PC-3 (cell line): ENCODE data around the gene DNAAF5. TPM values are rescaled to one million over a fixed set of nuclear protein-coding genes. Genes with fewer than 3 reads are reported as not detected.

ENCODE experiments used
- ATAC-seq: fragments of 200-7000 bp; cut with Tn5 transposase; 2 replicates; pipeline ENCODE4 v1.9.1; 2020; ENCODE audit warnings: mild to moderate bottlenecking, moderate library complexity
- BruUV-seq: library from RNA; stranded (reverse); fragments of 400-500 nt; replicated peaks from 2 replicates; lab custom pipeline; 2021; lab: Mats Ljungman, UMichigan
- CTCF ChIA-PET: fragments of 300-600 bp; sonication (Branson Sonifier 250); formaldehyde crosslinking; loops from one replicate; lab custom pipeline; 2022; ENCODE audit warnings: antibody characterized with exemption; lab: Charles Lee
- POLR2A ChIA-PET: fragments of 300-600 bp; sonication (Branson Sonifier 250); formaldehyde crosslinking; loops from one replicate; lab custom pipeline; 2022; ENCODE audit warnings: antibody characterized with exemption; ENCODE audit not compliant: unreplicated experiment; lab: Charles Lee
- DNase-seq: peaks from one replicate; pipeline ENCODE4 v3.0.0-alpha.2; 2015
- H2AFZ ChIP-seq: fragments of 300-600 bp; sonication (generic); 2 replicates; pipeline ENCODE4 v1.6.0; 2016; ENCODE audit warnings: antibody characterized with exemption, low read length
- H3F3A ChIP-seq: fragments of 300-600 bp; sonication (generic); one replicate; pipeline ENCODE4 v1.6.0; 2017; ENCODE audit warnings: antibody characterized with exemption, low read length, control low read depth, mild to moderate bottlenecking; ENCODE audit not compliant: unreplicated experiment
- H3K27ac ChIP-seq: fragments of 300-600 bp; sonication (generic); 2 replicates; pipeline ENCODE4 v1.5.1; 2016; ENCODE audit warnings: mild to moderate bottlenecking, low read length
- H3K27me3 ChIP-seq: fragments of 300-600 bp; sonication (generic); 2 replicates; pipeline ENCODE4 v1.6.1; 2016; ENCODE audit warnings: low read length, mixed read lengths
- H3K36me3 ChIP-seq: fragments of 300-600 bp; sonication (generic); 2 replicates; pipeline ENCODE4 v1.6.1; 2016; ENCODE audit warnings: low read depth, mixed run types, low read length, mixed read lengths
- H3K4me1 ChIP-seq: fragments of 300-600 bp; sonication (generic); 2 replicates; pipeline ENCODE4 v1.5.1; 2016; ENCODE audit warnings: low read length; ENCODE audit not compliant: insufficient read depth
- H3K4me2 ChIP-seq: fragments of 300-600 bp; sonication (generic); 2 replicates; pipeline ENCODE4 v1.6.0; 2016; ENCODE audit warnings: low read length
- H3K4me3 ChIP-seq: fragments of 300-600 bp; sonication (generic); 2 replicates; pipeline ENCODE4 v1.5.1; 2016; ENCODE audit warnings: mild to moderate bottlenecking, low read length, mixed read lengths
- H3K79me2 ChIP-seq: fragments of 300-600 bp; sonication (generic); 2 replicates; pipeline ENCODE4 v1.6.1; 2017; ENCODE audit warnings: low read length, mixed read lengths
- H3K9ac ChIP-seq: fragments of 300-600 bp; sonication (generic); 2 replicates; pipeline ENCODE4 v1.6.0; 2016; ENCODE audit warnings: mild to moderate bottlenecking, low read length
- H3K9me2 ChIP-seq: fragments of 300-600 bp; sonication (generic); replicated peaks from 2 replicates; pipeline ENCODE4 v1.6.1; 2016; ENCODE audit warnings: mixed run types, low read length, mixed read lengths
- H3K9me3 ChIP-seq: fragments of 300-600 bp; sonication (generic); 2 replicates; pipeline ENCODE4 v1.6.1; 2016; ENCODE audit warnings: low read length, mixed read lengths
- H4K20me1 ChIP-seq: fragments of 300-600 bp; sonication (generic); 2 replicates; pipeline ENCODE4 v1.6.1; 2016; ENCODE audit warnings: low read length, mixed read lengths
- EZH2 ChIP-seq: fragments of 300-600 bp; sonication (generic); IDR thresholded peaks from one replicate; pipeline ENCODE4 v1.6.1; 2017; ENCODE audit warnings: antibody characterized with exemption, mild to moderate bottlenecking, low read length; ENCODE audit not compliant: unreplicated experiment
- EZH2phosphoT487 ChIP-seq: fragments of 300-600 bp; sonication (generic); IDR thresholded peaks from 2 replicates; pipeline ENCODE4 v1.6.1; 2018; ENCODE audit warnings: mild to moderate bottlenecking, antibody characterized with exemption, low read length, borderline replicate concordance
- intact Hi-C: fragments of 100-400 bp; cut with micrococcal nuclease; formaldehyde crosslinking; loops from 2 replicates; pipeline ENCODE4 v1.9.0; 2023
- total RNA-seq: library from RNA; depleted of rRNA; stranded (reverse); fragments of >200 nt; gene quantifications from 2 replicates; pipeline ENCODE4 v1.2.3, GENCODE V29; 2014
- TF ChIP-seq, protein P1 (sequence below): fragments of 300-600 bp; sonication (generic); conservative IDR thresholded peaks from 2 replicates; pipeline ENCODE4 v1.5.1; 2017; ENCODE audit warnings: antibody characterized with exemption, low read depth, mild to moderate bottlenecking, low read length

Gene DNAAF5
- total RNA-seq, 1 experiment from 2014 or later, result 66.3 TPM

DNA sequence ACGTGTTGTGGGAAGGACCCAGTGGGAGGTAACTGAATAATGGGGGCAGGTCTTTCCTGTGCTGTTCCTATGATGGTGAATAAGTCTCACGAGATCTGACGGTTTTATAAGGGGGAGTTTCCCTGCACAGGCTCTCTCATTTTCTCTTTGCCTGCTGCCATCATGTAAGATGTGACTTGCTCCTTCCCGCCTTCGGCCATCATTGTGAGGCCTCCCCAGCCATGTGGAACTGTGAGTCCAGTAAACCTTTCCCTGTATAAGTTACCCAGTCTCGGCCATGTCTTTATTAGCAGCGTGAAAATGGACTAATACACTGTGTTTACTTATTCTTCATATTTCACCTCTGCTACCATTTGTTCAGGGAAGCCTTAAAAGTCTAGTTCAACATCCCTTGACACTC, 2.2 kb upstream of the DNAAF5 start:
- H3K9me3 ChIP-seq, result 0 out of 2 replicates have a peak, but pooled peaks cover 3% of the 10 kb centered on the region

DNA sequence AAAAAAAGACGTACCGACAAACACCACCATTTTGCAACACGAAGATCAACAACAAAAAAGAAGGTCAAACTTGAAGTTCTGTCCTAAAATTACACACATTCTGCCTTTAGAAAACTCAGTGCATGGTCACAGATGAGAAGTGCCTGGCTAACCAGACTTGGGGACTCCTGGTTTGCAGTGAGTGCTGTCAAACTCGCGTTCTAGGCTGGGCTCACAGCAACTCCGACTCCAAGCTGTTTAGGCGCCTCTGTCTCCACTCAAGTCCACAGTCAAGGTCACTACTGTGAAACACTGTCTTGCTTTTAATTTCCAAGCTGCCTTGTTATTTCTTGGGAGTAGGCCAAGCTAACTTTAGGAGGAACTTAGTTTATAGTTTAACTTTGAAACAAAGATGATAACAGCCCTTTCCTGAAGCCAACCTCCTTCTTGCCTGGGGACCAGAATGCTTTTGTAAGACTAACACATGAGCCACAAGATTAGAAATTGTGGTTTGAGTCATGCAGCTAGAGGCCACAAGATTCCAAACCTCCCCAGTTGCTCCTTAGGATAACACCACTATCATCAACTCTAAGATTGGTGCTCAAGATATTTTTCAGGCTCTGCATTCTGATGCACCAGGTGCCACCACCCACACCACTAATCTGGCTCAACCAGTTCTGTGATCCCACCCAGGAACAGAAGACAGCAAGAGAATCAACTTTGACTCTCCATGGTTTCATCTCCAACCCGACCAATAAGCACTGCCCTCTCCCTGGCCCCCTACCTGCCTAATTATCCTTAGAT, 1.1 kb upstream of the DNAAF5 start:
- H3K36me3 ChIP-seq, result peaks cover 33% of the 10 kb centered on the region

More for the DNA sequence above, 2.2 kb upstream of the DNAAF5 start:
- no peaks in the 10 kb centered on the region for H3K27me3 ChIP-seq
- ChIA-PET CTCF (no interaction called here), POLR2A (no interaction called here)
- no peak overlapping the region for H3K9ac ChIP-seq
- H4K20me1 ChIP-seq, result no peaks in the 10 kb centered on the region
- H3K4me3 ChIP-seq, result no peak overlapping the region
- peaks cover 47% of the 10 kb centered on the region for H3K79me2 ChIP-seq
- no TSS peak for BruUV-seq
- ATAC-seq (no peak), DNase-seq (no peak)
- TF ChIP-seq EZH2phosphoT487, result no peak
- TF ChIP-seq, protein P1, sequence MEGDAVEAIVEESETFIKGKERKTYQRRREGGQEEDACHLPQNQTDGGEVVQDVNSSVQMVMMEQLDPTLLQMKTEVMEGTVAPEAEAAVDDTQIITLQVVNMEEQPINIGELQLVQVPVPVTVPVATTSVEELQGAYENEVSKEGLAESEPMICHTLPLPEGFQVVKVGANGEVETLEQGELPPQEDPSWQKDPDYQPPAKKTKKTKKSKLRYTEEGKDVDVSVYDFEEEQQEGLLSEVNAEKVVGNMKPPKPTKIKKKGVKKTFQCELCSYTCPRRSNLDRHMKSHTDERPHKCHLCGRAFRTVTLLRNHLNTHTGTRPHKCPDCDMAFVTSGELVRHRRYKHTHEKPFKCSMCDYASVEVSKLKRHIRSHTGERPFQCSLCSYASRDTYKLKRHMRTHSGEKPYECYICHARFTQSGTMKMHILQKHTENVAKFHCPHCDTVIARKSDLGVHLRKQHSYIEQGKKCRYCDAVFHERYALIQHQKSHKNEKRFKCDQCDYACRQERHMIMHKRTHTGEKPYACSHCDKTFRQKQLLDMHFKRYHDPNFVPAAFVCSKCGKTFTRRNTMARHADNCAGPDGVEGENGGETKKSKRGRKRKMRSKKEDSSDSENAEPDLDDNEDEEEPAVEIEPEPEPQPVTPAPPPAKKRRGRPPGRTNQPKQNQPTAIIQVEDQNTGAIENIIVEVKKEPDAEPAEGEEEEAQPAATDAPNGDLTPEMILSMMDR, result no peak
- no peak for TF ChIP-seq EZH2
- no peak overlapping the region for H3K27ac ChIP-seq
- H3K4me2 ChIP-seq, result no peak overlapping the region
- H3K9me2 ChIP-seq, result no peaks in the 10 kb centered on the region
- H3K4me1 ChIP-seq, result peaks cover 21% of the 10 kb centered on the region
- no peaks in the 10 kb centered on the region for H3F3A ChIP-seq
- peaks cover 29% of the 10 kb centered on the region for H3K36me3 ChIP-seq
- intact Hi-C loops, result no loop called here
- no peak overlapping the region for H2AFZ ChIP-seq

More for the DNA sequence above, 1.1 kb upstream of the DNAAF5 start:
- DNase-seq (peak; percentile 34), ATAC-seq (no peak)
- ChIA-PET POLR2A (no interaction called here), CTCF (no interaction called here)
- Histone ChIP-seq H3K4me1 (peaks cover 21% of the 10 kb centered on the region), H4K20me1 (no peaks in the 10 kb centered on the region), H3K79me2 (peaks cover 58% of the 10 kb centered on the region), H2AFZ (no peak overlapping the region), H3K27me3 (no peaks in the 10 kb centered on the region), H3K9ac (no peak overlapping the region), H3K4me2 (0 out of 2 replicates have a peak overlapping the region, but pooled peaks have one; percentile 76), H3K9me3 (0 out of 2 replicates have a peak, but pooled peaks cover 3% of the 10 kb centered on the region), H3K9me2 (no peaks in the 10 kb centered on the region), H3F3A (no peaks in the 10 kb centered on the region), H3K27ac (peak overlapping the region; percentile 66), H3K4me3 (peak overlapping the region; percentile 77)
- BruUV-seq, result no TSS peak
- intact Hi-C loops, result loop anchor here (2.0 to 5.0 kb wide), 2 partner anchors 85 to 208 kb away; partner anchors contain the start of gene PDGFA
- no peak for TF ChIP-seq EZH2
- no peak for TF ChIP-seq EZH2phosphoT487
- TF ChIP-seq, protein P1, result no peak
